HAP-1 (cell line): ENCODE results near the gene GP5.

Experiments used
- DNase-seq, 2 experiments: peaks; one replicate each; pipeline ENCODE4 v3.0.0-alpha.2; 2016 to 2020; ENCODE audit warnings: low spot score in 2 of 2
- H3K27me3 ChIP-seq: fragments of 250-450 bp; sonication (Bioruptor Pico); 2 replicates; pipeline ENCODE4 v1.5.1; 2020; ENCODE audit warnings: low read depth, mild to moderate bottlenecking, moderate library complexity
- H3K36me3 ChIP-seq: fragments of 250-450 bp; sonication (Bioruptor Pico); replicated peaks from 2 replicates; pipeline ENCODE4 v1.5.1; 2020; ENCODE audit warnings: mild to moderate bottlenecking
- H3K4me1 ChIP-seq: fragments of 250-450 bp; sonication (Bioruptor Pico); 2 replicates; pipeline ENCODE4 v1.5.1; 2020; ENCODE audit warnings: mild to moderate bottlenecking
- H3K4me3 ChIP-seq: fragments of 250-450 bp; sonication (Bioruptor Pico); 2 replicates; pipeline ENCODE4 v1.5.1; 2020; ENCODE audit warnings: mild to moderate bottlenecking, moderate library complexity
- H3K9me3 ChIP-seq: fragments of 250-450 bp; sonication (Bioruptor Pico); 2 replicates; pipeline ENCODE4 v1.5.1; 2020; ENCODE audit warnings: mild to moderate bottlenecking, moderate library complexity
- in situ Hi-C: fragments of 300-500 bp; cut with MboI; formaldehyde crosslinking; loops from 3 replicates; pipeline ENCODE4 v1.14.3; 2020; ENCODE audit warnings: low sequenced_read_pairs, inconsistent platforms, mixed read lengths

GP5 gene

GRCh38 chr3:194379231-194379630 is 19.8 kb downstream of the GP5 start:
- DNase-seq, result no peak
- H3K9me3 ChIP-seq, result no peaks in the 10 kb centered on the region

GRCh38 chr3:194377708-194378107 is 21.4 kb downstream of the GP5 start:
- Histone ChIP-seq H3K27me3 (no peaks in the 10 kb centered on the region; the same call in 1 of the 2 replicates), H3K9me3 (no peaks in the 10 kb centered on the region), H3K4me1 (no peaks in the 10 kb centered on the region), H3K4me3 (no peak overlapping the region), H3K36me3 (no peaks in the 10 kb centered on the region)
- in situ Hi-C loops, result no loop called here
- no peak for DNase-seq

More at GRCh38 chr3:194379231-194379630, 19.8 kb downstream of the GP5 start:
- in situ Hi-C loops, result no loop called here
- H3K4me1 ChIP-seq, result no peaks in the 10 kb centered on the region
- no peaks in the 10 kb centered on the region; the same call in 1 of the 2 replicates for H3K27me3 ChIP-seq
- H3K36me3 ChIP-seq, result no peaks in the 10 kb centered on the region
- H3K4me3 ChIP-seq, result no peak overlapping the region

GRCh38 chr3:194376241-194376560 is 22.9 kb downstream of the GP5 start:
- H3K9me3 ChIP-seq, result no peaks in the 10 kb centered on the region
- in situ Hi-C loops, result no loop called here
- H3K27me3 ChIP-seq, result no peaks in the 10 kb centered on the region; the same call in 1 of the 2 replicates
- DNase-seq, result no peak
- H3K4me3 ChIP-seq, result no peak overlapping the region
- H3K4me1 ChIP-seq, result no peaks in the 10 kb centered on the region
- H3K36me3 ChIP-seq, result no peaks in the 10 kb centered on the region

GRCh38 chr3:194375473-194376240 is 23.4 kb downstream of the GP5 start:
- Histone ChIP-seq H3K9me3 (no peaks in the 10 kb centered on the region), H3K27me3 (no peaks in the 10 kb centered on the region; the same call in 1 of the 2 replicates), H3K36me3 (no peaks in the 10 kb centered on the region), H3K4me3 (no peak overlapping the region), H3K4me1 (no peaks in the 10 kb centered on the region)
- in situ Hi-C loops, result no loop called here
- DNase-seq, result no peak

GRCh38 chr3:194374935-194375334 is 24.1 kb downstream of the GP5 start:
- Histone ChIP-seq H3K4me3 (no peak overlapping the region), H3K27me3 (peaks cover under 1% of the 10 kb centered on the region), H3K9me3 (no peaks in the 10 kb centered on the region), H3K36me3 (no peaks in the 10 kb centered on the region), H3K4me1 (no peaks in the 10 kb centered on the region)
- DNase-seq, result no peak
- in situ Hi-C loops, result no loop called here

GRCh38 chr3:194373899-194374298 is 25.2 kb downstream of the GP5 start:
- H3K36me3 ChIP-seq, result no peaks in the 10 kb centered on the region
- H3K4me3 ChIP-seq, result no peak overlapping the region
- no peaks in the 10 kb centered on the region for H3K9me3 ChIP-seq
- H3K27me3 ChIP-seq, result peaks cover 11% of the 10 kb centered on the region
- H3K4me1 ChIP-seq, result no peaks in the 10 kb centered on the region
- DNase-seq, result no peak
- in situ Hi-C loops, result no loop called here

- no peaks in the 10 kb centered on the region for H3K9me3 ChIP-seq
- H3K4me1 ChIP-seq, result no peaks in the 10 kb centered on the region
- in situ Hi-C loops, result no loop called here
Measured at GRCh38 chr3:194373028-194373427, 26.0 kb downstream of the GP5 start.

GRCh38 chr3:194370753-194371152 is 28.3 kb downstream of the GP5 start:
- Histone ChIP-seq H3K4me1 (no peaks in the 10 kb centered on the region), H3K9me3 (no peaks in the 10 kb centered on the region), H3K36me3 (no peaks in the 10 kb centered on the region), H3K4me3 (no peak overlapping the region), H3K27me3 (peaks cover 11% of the 10 kb centered on the region)
- in situ Hi-C loops, result no loop called here
- no peak for DNase-seq

More at GRCh38 chr3:194373028-194373427, 26.0 kb downstream of the GP5 start:
- Histone ChIP-seq H3K4me3 (no peak overlapping the region), H3K27me3 (peaks cover 11% of the 10 kb centered on the region), H3K36me3 (no peaks in the 10 kb centered on the region)
- DNase-seq, result no peak

GRCh38 chr3:194369522-194370279 is 29.4 kb downstream of the GP5 start, which contains the start of gene LRRC15:
Gene LRRC15 (minus strand): TSS chr3:194369743. CDS start chr3:194361043, 8,700 bp downstream.
- no peaks in the 10 kb centered on the region for H3K9me3 ChIP-seq
- peaks cover 11% of the 10 kb centered on the region for H3K27me3 ChIP-seq
- in situ Hi-C loops, result no loop called here
- DNase-seq, result peak in 1 of 2 experiments; percentile 35
- no peak within 1 kb of the TSS for H3K4me3 ChIP-seq
- H3K36me3 ChIP-seq, result no peaks in the 10 kb centered on the region
- H3K4me1 ChIP-seq, result no peaks in the 10 kb centered on the region

- Histone ChIP-seq H3K27me3 (peaks cover 11% of the 10 kb centered on the region), H3K4me3 (no peak overlapping the region), H3K4me1 (no peaks in the 10 kb centered on the region), H3K9me3 (no peaks in the 10 kb centered on the region), H3K36me3 (no peaks in the 10 kb centered on the region)
- in situ Hi-C loops, result no loop called here
- no peak for DNase-seq
Measured at GRCh38 chr3:194368918-194369317, 30.1 kb downstream of the GP5 start.

- in situ Hi-C loops, result no loop called here
- no peak overlapping the region for H3K4me3 ChIP-seq
- peaks cover 11% of the 10 kb centered on the region for H3K27me3 ChIP-seq
- no peaks in the 10 kb centered on the region for H3K4me1 ChIP-seq
- H3K36me3 ChIP-seq, result no peaks in the 10 kb centered on the region
- DNase-seq, result no peak
- H3K9me3 ChIP-seq, result no peaks in the 10 kb centered on the region
Measured at GRCh38 chr3:194367992-194368841, 30.8 kb downstream of the GP5 start.

GRCh38 chr3:194365978-194366490 is 33.0 kb downstream of the GP5 start:
- in situ Hi-C loops, result no loop called here
- no peak for DNase-seq

GRCh38 chr3:194365526-194365925 is 33.5 kb downstream of the GP5 start:
- Histone ChIP-seq H3K9me3 (no peaks in the 10 kb centered on the region), H3K36me3 (no peaks in the 10 kb centered on the region), H3K4me1 (no peaks in the 10 kb centered on the region), H3K27me3 (peaks cover 11% of the 10 kb centered on the region), H3K4me3 (no peak overlapping the region)
- in situ Hi-C loops, result no loop called here
- DNase-seq, result no peak

More at GRCh38 chr3:194365978-194366490, 33.0 kb downstream of the GP5 start:
- Histone ChIP-seq H3K36me3 (no peaks in the 10 kb centered on the region), H3K4me1 (no peaks in the 10 kb centered on the region), H3K27me3 (peaks cover 11% of the 10 kb centered on the region), H3K4me3 (no peak overlapping the region), H3K9me3 (no peaks in the 10 kb centered on the region)
